ENCODE results near the gene DNM3. TPM values are rescaled to one million over a fixed set of nuclear protein-coding genes. Genes with fewer than 3 reads are reported as not detected.

The DNM3 gene
- total RNA-seq, 1 experiment from 2014 or later = 2.7 TPM

DNA sequence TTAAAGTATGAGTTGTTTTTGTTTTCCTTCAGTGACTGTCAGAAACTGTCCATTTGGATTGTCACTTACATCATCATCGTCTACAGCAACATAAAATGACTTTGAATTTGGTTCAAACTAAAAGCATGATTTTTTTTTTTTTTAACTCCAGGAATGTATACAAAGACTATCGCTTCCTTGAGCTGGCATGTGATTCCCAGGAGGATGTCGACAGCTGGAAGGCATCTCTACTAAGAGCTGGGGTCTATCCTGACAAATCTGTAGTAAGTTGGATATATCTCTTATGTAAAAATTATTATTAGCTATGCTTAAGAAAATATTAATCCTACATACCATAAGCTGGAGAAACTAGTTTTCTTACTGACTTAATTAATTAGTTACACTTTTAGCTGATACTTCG is 467.3 kb downstream of the DNM3 start:
- Histone ChIP-seq H3K4me1 (ENCODE audit: insufficient read depth, low read length) (no peaks in the 10 kb centered on the region), H2BK20ac (ENCODE audit: low read depth, low read length, poor library complexity, severe bottlenecking) (no peak overlapping the region), H3K9ac (ENCODE audit: extremely low read depth, insufficient read length, low read length) (no peak overlapping the region), H3K27ac (ENCODE audit: insufficient read length, low read depth, low read length) (no peak overlapping the region), H2BK15ac (ENCODE audit: low read depth, low read length) (no peak overlapping the region), H3K18ac (ENCODE audit: insufficient read length, low read depth, low read length) (no peak overlapping the region), H3K56ac (ENCODE audit: insufficient read length, low read depth, low read length) (no peak overlapping the region), H2AFZ (ENCODE audit: low read length) (no peak overlapping the region), H4K8ac (replicated peaks; ENCODE audit: insufficient read length, low read depth, low read length) (no peak overlapping the region), H3K79me1 (ENCODE audit: insufficient read depth, low read depth, low read length, poor library complexity, severe bottlenecking) (no peaks in the 10 kb centered on the region), H3K27me3 (ENCODE audit: insufficient read depth, low read length) (no peaks in the 10 kb centered on the region), H3T11ph (ENCODE audit: low read length) (no peak overlapping the region), H3K9me3 (ENCODE audit: control insufficient read depth, low read depth, low read length) (no peaks in the 10 kb centered on the region), H2BK120ac (ENCODE audit: low read depth, low read length, poor library complexity, severe bottlenecking) (no peak overlapping the region), H3K14ac (ENCODE audit: insufficient read depth, low read length) (no peak overlapping the region), H2AK5ac (ENCODE audit: insufficient read length, low read length) (no peak overlapping the region), H3K23ac (ENCODE audit: insufficient read length, low read depth, low read length) (no peak overlapping the region), H3K79me2 (ENCODE audit: insufficient read depth, low read length) (no peaks in the 10 kb centered on the region), H4K5ac (ENCODE audit: insufficient read length, low read depth, low read length) (no peak overlapping the region), H3K4ac (ENCODE audit: low read depth, low read length) (no peak overlapping the region), H2BK5ac (ENCODE audit: insufficient read length, low read length) (no peak overlapping the region), H3K4me2 (ENCODE audit: insufficient read depth, insufficient read length, low read length) (no peak overlapping the region), H3K23me2 (ENCODE audit: insufficient read length, low read depth, low read length, poor library complexity, severe bottlenecking) (no peaks in the 10 kb centered on the region), H4K91ac (ENCODE audit: insufficient read length, low read depth, low read length) (no peak overlapping the region), H4K20me1 (ENCODE audit: control insufficient read depth, insufficient read depth, insufficient read length) (no peaks in the 10 kb centered on the region), H2BK12ac (ENCODE audit: insufficient read length, low read depth, low read length) (no peak overlapping the region)
- no CpG with 5 or more reads among the region's 4 CpGs for WGBS (ENCODE audit: extremely low coverage, insufficient read length, low lambda C conversion rate)
- Mint-ChIP-seq H3K36me3 (ENCODE audit: insufficient read depth in 1 of 3, low read depth in 3 of 3) (peaks cover 0 to 5% (median 0%) of the 10 kb centered on the region in 3 experiments; a peak in 1 of 7 replicates), H3K27me3 (ENCODE audit: low read depth) (no peaks in the 10 kb centered on the region), H3K4me1 (no peaks in the 10 kb centered on the region), H3K27ac (no peak overlapping the region), H3K9me3 (peaks cover 0 to 4% of the 10 kb centered on the region in 2 experiments; a peak in 3 of 5 replicates), H3K4me3 (no peak overlapping the region)
- DNase-seq = no peak
- TF ChIP-seq CTCF (conservative IDR thresholded peaks at IDR 0.05) = no peak
